GM19452 (cell line): Measurements from ENCODE around the gene ERC2.

Experiments used
- ATAC-seq: cut with Tn5 transposase; IDR thresholded peaks from one replicate; pipeline ENCODE4 v1.9.1; 2021; ENCODE audit not compliant: unreplicated experiment

ERC2 gene

GRCh38 chr3:55692957-55693558 is 775.2 kb downstream of the ERC2 start:
- ATAC-seq = no peak

DNA sequence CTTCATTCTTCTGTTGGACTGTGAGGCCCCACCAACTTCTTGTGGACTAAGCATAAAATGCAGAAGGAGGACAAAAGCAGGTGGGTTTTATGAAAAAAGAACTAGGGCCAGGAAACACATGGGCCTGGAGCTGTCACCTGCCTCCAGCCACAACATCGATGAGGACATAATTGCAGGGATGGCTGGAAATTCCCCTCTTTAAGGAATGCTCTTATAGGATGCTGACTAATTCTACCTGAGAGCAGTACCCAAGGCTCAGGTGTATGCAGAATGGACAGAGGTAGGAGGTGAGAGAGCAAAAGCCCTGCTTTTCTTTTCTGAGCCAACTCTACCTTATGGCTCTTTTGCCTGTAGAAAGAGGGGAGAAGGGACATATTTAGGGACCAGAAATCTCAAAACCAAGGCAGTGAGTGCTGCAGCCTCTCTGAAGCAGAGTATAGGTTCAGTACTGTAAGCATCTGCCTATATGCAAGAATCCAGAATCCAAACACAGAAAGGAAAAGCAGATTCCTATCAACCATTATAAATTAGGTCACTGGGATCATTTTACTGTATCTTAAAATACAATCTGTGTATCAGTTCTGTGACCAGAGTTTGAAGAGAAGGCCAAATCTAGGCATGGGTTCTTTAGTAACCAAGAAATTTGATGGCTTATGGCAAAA is 775.8 kb downstream of the ERC2 start:
- no peak for ATAC-seq

GRCh38 chr3:55691141-55691540 is 777.1 kb downstream of the ERC2 start:
- ATAC-seq = no peak

DNA sequence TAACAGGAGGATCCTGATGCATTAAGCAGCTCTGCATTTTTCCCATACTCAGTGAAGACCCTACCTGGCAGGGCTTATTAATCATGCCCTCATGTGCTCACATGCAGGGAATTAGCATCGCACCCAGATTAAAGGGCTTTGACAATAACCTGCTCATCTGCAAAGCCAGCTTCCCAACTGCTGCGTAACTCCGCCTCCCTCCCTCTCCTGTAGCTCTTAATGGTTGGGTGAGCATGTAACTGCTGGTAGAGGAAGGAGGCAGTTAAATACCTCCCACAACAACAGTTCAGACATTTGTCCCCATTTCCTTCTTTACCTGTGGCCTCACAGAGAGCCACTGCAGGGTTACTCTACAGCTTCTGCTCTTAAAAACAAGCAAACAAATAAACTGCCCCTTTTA is 777.5 kb downstream of the ERC2 start:
- ATAC-seq = no peak

- no peak for ATAC-seq
Measured at GRCh38 chr3:55690177-55690576, 778.1 kb downstream of the ERC2 start.

DNA sequence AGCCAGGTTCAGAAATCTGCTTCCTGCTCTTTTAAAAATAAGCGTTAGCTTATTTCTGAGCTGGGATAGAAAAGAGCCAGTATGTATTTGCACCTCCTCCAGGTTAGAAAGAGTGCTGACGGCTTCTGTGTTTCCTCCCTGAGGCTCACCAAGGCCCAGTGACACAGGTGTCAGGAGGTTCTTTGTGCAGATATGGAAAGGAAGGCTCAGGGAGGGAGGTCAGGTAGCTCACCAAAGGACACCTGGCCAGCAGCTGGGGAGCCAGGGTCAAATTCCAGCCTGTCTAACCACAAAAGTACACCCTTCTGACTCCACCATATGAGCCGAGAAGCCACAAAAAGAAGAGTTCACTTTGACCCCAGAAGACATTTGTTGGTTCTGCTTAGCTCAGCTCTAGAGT is 780.1 kb downstream of the ERC2 start:
- ATAC-seq = no peak

GRCh38 chr3:55687526-55687925 is 780.7 kb downstream of the ERC2 start:
- ATAC-seq = no peak

GRCh38 chr3:55686426-55687254 is 781.6 kb downstream of the ERC2 start:
- ATAC-seq = no peak

- no peak for ATAC-seq
Measured at GRCh38 chr3:55683666-55684270, 784.5 kb downstream of the ERC2 start.

DNA sequence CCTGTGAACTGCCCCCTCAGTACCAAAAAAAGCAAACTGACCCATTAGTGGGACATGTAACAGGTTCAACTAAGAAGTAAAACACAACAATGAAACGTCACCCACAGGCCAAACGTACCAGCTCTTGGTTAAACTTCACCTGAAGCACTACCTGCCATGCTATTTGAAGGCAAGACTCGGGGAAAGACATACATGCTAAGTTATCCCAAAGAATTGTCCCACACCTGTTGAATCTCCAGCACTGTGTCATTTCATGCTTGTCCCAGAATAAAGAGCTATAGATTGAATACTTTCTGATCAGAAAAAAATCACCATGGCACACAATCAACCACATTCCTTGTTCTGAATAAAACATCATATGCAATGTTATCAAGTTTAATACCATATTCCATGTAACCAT is 785.8 kb downstream of the ERC2 start:
- ATAC-seq = no peak

DNA sequence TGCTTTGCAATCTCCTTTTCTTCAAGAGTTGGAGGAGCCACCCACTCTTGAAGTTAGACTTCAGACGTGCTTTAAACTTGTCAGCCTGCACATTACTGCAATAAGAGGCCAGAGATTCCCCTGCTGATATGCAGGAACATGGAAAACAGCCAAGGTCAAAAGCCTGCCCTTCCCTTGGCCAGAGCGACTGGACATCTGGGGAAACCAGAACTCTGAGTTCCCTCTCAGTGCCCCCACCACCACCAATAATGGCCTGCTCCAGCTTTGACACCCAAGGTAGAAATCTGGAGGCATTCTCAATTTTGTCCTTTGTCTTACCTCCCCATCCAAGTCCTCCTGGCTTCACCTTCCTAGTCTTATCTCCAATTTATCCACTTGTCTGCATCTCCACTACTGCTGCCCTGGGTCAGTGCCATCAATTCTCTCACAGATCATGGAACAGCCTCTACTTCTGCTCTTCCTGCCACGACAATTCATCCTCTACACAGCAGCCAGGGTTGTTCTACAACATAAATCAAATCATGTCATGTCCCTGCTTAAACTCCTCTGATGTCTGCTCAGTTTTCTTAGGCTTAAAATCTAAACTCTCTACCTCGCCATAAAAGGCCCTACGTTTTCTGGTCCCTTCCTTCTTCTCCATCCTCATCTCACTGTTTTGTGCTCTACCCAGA is 789.6 kb downstream of the ERC2 start:
- ATAC-seq = no peak

DNA sequence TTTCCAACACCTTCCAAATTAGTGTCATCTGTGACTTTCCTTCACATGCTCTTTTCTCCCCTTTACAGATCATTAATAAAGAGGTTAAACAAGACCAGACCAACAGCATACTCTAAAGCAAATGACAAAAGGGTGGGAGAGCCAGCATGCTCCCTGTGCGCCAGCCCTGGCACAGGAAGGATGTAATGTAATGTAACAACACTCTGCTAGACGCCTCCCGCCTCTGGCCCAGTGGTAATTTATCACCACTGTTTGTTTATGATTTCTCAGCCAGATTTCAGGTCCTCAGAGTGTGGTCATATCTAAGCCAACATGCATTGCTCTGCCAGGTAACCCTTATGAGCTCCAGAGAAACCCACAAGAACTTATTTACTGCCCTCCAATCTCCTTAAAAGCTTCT is 791.6 kb downstream of the ERC2 start:
- ATAC-seq = no peak

DNA sequence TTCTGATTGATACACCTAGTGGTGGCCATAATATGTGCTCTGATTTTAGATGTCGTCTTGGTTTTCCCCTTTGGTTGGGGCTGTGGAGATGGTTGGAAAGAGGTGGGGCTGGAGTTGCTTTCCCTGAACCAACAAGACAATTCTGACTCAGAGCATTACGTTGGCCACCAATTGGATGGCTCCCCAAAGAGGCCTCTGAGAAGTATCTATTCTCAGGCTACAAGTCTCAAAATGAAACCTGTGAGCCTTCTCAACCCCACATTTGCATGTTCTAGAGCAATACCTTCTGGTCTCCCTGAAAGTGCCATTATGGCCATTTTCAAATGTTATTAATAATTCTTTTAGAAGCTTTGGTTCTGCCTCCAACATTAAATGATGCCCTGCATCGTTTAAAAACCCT is 792.8 kb downstream of the ERC2 start:
- peak; percentile 99 for ATAC-seq

GRCh38 chr3:55673764-55674163 is 794.5 kb downstream of the ERC2 start:
- ATAC-seq = no peak

DNA sequence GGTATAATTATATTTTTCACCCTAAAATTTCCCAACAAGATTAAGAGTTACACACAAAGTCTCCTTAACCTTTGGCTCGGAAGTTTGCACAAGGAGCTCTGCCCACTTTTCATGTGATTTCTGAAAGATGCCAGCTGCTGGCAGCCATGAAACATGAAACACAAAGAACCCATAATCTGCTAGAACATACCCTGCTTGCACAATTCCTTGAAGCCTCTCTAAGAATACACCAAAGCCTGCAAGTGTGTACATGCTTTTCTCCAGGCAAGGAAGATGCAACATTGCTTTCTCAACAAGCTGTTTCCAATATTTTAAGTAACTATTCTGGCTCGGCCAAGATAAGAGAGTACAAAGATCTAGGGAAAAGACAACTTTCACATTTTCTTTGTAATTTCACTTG is 799.1 kb downstream of the ERC2 start:
- ATAC-seq = no peak

- no peak for ATAC-seq
Measured at GRCh38 chr3:55668359-55668758, 799.9 kb downstream of the ERC2 start.

DNA sequence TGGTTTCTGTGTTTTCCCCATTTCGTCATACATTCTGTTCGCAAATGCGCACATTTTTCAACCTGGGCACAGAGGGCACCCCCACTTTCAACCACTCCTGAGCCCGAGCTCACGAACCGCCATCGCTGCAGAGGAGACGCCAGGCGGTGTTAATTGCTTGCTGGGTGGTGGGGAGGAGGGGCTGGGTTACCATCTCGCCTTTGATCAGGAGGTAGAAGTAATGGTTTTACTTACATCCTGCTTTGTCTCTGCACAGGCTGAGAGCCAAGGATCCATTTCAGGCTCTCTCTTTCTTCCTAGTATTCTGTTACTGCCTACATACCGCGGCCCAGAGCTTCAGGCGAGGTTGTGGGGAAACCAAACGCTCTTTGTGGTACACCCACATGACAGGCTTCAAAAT is 803.9 kb downstream of the ERC2 start:
- no peak for ATAC-seq

DNA sequence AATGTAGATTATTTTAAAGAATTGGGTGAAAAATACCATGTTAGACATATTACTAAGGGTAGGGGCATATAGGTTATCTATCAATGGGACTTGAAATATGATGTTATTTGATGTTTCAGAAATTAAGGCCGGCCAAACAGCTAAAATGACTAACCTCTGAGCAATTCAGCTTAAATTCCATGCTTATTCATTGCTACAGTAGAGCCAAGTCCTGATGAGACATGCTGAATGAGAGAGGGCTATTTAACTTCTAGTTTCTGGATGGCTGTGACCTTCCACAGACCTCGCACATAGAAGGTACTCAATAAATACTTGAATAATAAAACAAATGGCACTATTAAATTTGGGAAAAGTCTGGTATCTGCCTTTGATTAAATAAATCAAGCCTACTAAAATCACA is 805.6 kb downstream of the ERC2 start:
- no peak for ATAC-seq

DNA sequence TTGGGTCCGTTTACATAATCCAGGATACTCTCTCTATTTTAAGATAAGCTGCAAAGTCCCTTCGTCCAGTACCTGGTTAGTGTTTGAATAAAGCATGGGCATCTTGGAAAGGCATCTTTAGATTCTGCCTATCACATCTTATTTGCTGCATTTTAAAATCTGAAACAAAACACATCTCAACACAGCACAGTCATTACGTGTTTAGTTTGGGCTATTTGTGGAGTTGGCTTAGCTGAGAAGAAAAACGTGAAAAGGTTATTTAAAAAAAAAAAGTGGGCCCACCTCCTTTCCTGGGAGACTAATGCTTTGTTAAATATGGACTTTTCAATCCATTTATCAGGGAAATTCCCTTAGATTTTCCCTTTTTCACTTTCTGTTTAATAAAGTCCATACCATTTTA is 806.7 kb downstream of the ERC2 start:
- no peak for ATAC-seq

GRCh38 chr3:55661141-55661540 is 807.1 kb downstream of the ERC2 start:
- no peak for ATAC-seq

DNA sequence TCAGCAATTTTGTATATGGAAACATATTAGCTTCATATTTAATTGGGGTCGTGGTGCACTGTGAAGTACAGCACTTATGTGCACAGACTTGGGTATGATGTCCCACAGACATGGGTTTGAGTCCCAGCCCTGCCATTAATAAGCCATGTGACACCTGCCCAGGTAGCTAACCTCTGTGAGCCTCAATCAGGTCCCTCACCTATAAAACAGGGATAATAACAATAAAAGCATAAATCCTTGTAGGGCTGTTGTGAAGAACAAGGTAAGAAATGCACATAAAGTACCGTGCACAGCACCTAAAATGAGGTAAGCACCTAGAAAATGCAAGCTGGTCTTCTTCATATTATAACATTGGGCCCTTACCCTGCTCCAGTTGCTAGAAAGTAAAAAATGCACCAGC is 807.6 kb downstream of the ERC2 start:
- no peak for ATAC-seq
